LNCAP (cell line): ENCODE results near the gene BANP.

ENCODE experiments used
- TF ChIP-seq, protein P1 (sequence below): fragments of 450-650 bp; IDR thresholded peaks from 2 replicates; pipeline ENCODE4 v1.5.1; 2017; ENCODE audit warnings: mild to moderate bottlenecking

BANP gene

DNA sequence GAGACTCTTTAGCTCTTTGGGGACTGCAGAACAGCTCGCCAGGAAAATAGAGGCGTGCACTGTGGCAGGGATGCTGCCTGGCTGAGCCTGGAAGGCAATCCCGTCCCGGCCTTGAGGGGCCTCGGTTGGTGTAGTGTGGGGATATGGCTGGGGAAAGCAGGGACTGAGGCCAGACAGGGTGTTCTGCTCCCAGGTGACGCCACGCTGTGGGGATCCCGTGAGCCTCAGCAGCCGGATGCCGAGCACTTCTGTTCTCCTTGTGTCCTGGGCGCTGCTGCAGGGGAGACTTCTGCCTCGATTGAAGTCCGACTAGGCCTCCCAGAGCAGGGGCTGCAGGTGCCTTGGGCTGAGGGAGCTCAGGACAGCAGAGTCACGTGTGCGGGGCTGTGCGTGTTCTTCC, 72.6 kb downstream of the BANP start:
- TF ChIP-seq, protein P1, sequence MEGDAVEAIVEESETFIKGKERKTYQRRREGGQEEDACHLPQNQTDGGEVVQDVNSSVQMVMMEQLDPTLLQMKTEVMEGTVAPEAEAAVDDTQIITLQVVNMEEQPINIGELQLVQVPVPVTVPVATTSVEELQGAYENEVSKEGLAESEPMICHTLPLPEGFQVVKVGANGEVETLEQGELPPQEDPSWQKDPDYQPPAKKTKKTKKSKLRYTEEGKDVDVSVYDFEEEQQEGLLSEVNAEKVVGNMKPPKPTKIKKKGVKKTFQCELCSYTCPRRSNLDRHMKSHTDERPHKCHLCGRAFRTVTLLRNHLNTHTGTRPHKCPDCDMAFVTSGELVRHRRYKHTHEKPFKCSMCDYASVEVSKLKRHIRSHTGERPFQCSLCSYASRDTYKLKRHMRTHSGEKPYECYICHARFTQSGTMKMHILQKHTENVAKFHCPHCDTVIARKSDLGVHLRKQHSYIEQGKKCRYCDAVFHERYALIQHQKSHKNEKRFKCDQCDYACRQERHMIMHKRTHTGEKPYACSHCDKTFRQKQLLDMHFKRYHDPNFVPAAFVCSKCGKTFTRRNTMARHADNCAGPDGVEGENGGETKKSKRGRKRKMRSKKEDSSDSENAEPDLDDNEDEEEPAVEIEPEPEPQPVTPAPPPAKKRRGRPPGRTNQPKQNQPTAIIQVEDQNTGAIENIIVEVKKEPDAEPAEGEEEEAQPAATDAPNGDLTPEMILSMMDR: no peak

- TF ChIP-seq, protein P1: peak; percentile 48
Observed at GRCh38 chr16:88024491-88025085, 73.4 kb downstream of the BANP start.

DNA sequence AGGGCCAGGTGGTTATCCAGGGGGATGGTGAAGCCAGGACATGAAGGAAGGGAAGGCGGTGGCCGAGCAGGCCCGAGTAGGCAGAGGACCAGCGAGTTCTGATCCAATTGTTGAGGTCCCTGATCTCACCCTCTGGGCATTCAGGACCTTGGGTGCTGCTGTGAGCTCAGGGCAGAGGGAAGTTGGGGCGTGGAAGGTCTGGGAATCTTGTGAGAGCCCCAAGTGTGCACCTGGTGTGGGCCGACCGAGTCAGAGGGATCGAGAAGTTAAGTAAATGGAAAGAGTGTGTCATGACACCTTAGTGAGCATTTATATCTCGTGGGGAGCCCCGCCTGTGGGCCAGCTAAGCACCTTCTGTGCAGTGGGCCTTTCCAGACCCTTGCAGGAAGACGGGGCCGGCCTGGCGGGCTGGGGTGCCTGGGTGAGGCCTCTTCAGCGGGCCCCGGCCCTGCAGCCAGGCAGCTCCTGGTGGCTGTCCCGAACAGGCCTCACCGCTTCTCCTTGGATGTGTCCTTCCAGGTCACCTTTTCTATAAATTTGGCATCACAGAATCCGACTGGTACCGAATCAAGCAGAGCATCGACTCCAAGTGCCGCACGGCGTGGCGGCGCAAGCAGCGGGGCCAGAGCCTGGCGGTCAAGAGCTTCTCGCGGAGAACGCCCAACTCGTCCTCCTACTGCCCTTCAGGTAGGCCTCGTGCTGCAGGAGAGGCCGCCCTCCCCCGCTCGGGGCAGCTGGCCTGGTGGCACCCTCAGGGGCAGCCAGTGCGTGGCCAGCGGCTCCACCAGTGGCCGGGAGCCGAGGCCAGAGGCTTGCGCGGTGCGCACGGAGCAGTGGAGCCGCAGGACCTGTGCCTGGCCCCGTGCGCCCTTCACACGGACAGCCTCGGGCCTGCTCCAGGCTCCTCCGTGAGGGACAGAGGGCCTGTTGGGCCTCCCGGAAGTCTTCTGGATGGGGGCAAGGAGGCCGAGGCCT, 76.0 kb downstream of the BANP start:
- TF ChIP-seq, protein P1: no peak

DNA sequence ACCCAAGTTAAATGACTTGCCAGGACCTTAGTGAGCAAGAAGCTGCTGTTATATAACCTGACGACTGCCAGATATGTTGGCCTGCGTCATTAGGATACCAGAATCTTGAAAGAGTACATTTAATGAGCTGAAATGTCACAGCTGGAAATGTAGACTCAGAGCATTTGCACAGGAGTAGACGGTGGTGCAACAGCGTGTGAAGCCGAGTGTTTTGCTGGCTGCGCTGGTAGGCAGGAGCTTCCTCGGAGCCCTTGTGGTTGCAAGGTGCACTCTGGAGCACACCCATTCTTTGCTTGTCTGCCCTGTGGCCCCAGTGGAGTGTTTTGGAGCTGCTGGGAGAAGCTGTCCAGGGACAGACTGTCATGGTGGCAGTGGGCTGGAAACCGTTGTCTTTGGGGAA, 79.3 kb downstream of the BANP start:
- TF ChIP-seq, protein P1: no peak

DNA sequence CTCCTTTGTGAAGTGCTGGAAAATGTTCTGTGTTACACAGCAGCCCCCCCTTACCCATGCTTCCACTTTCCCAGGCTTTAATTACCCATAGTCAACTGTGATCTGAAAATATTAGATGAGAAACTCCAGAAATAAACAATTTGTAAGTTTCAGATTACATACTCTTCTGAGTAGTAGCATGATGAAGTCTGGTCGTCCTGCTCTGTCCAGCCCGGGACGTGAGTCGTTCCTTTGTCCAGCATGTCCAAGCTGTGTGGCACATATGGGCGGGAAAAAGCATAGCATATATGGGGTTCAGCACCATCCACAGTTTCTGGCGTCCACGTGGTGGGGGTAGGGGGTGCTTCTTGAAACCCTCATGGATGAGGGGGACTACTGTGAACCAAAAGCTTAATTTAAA, 83.5 kb downstream of the BANP start:
- TF ChIP-seq, protein P1: no peak

- TF ChIP-seq, protein P1: no peak
Observed at GRCh38 chr16:88035292-88035691, 84.1 kb downstream of the BANP start.

DNA sequence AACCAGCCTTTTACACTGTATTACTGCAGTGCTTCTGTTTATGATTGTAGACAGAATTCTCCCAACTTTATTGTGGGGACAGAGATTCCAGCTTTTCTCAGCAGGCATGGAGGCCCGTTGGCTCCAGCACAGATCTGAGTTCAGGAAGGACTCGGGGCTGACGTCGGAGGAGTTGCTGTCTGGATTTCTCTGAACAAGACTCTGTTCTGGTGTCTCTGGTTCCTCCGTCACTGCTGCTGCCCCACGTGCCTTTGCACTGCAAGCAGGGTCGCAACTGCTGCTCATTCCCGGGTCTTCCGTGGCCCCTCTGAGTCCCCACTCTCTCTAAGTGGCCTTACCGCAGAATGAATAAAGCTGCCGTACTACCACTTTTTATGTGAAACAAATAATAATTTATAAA, 88.4 kb downstream of the BANP start:
- TF ChIP-seq, protein P1: no peak
